DOHH2 (cell line): ENCODE measurements around the gene MACROD2.

ENCODE experiments used
- CTCF ChIP-seq: fragments of 200-600 bp; sonication (generic); IDR thresholded peaks from one replicate; pipeline ENCODE4 v1.5.1; 2014; ENCODE audit warnings: antibody characterized with exemption, mild to moderate bottlenecking, low read depth, low read length; ENCODE audit not compliant: poor library complexity, severe bottlenecking
- EZH2phosphoT487 ChIP-seq: fragments of 200-600 bp; sonication (generic); IDR thresholded peaks from 2 replicates; pipeline ENCODE4 v1.6.1; 2017; ENCODE audit warnings: borderline replicate concordance, mild to moderate bottlenecking, antibody characterized with exemption, low read length, moderate library complexity, mixed read lengths

- TF ChIP-seq CTCF (no peak), EZH2phosphoT487 (no peak)
Observed at GRCh38 chr20:14342918-14343317, 347.6 kb downstream of the MACROD2 start.
